Measurements from ENCODE around the gene CENPF. TPM values are rescaled to one million over a fixed set of nuclear protein-coding genes. Genes with fewer than 3 reads are reported as not detected.

Gene CENPF
- total RNA-seq, 1 donor from 2014 or later, result 1.5 TPM

DNA sequence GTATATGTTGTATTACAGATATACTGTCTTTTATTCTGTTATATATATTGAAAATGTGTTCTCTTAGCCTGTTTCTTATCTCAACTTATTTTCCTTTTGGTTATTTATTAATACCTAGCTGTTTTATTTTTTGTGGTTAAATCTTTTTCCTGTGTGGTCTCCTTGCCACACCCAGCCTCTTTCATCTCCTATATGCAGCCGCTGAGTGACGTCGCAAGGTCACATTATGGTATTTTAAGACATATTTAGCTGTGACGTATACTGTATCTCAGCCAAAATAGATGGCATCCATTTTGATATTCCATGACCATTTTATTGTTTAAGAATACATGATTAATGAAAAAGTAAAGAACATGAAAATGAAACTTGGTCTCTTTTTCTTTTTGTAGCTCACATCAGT lies 29.1 kb downstream of the CENPF start:
- no peaks in the 10 kb centered on the region for H3K9me3 ChIP-seq
- intact Hi-C loops (cut with DNase I), result no loop called here
- no peak for ATAC-seq
- H3K4me3 ChIP-seq, result no peak overlapping the region
- no peaks in the 10 kb centered on the region for H3K36me3 ChIP-seq
- H3K27ac ChIP-seq, result no peak overlapping the region
- TF ChIP-seq, protein P1, sequence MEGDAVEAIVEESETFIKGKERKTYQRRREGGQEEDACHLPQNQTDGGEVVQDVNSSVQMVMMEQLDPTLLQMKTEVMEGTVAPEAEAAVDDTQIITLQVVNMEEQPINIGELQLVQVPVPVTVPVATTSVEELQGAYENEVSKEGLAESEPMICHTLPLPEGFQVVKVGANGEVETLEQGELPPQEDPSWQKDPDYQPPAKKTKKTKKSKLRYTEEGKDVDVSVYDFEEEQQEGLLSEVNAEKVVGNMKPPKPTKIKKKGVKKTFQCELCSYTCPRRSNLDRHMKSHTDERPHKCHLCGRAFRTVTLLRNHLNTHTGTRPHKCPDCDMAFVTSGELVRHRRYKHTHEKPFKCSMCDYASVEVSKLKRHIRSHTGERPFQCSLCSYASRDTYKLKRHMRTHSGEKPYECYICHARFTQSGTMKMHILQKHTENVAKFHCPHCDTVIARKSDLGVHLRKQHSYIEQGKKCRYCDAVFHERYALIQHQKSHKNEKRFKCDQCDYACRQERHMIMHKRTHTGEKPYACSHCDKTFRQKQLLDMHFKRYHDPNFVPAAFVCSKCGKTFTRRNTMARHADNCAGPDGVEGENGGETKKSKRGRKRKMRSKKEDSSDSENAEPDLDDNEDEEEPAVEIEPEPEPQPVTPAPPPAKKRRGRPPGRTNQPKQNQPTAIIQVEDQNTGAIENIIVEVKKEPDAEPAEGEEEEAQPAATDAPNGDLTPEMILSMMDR (IDR thresholded peaks at IDR 0.05), result no peak
- DNase-seq, result no peak
- H3K27me3 ChIP-seq, result no peaks in the 10 kb centered on the region
- H3K4me1 ChIP-seq, result no peaks in the 10 kb centered on the region

DNA sequence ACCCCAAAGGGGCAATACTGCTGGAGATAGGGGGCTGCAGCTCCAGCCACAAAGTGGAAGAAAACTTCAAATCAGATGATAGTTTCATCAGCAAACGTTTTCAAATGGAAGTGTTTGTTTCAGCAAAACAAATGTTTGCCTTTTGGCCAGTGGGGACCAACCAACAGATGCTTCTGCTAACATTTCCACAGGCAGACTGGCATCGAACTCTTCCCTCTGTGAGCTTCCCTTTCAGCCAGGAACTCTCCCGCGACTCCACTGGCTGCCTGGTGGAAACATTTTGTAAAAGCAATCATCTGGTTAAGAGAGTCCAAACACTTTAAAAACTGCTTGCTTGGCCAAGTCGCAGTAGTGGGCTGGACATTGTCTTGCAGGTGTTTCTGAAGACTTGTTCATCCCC lies 30.7 kb downstream of the CENPF start:
- Histone ChIP-seq H3K4me3 (no peak overlapping the region), H3K36me3 (no peaks in the 10 kb centered on the region), H3K9me3 (no peaks in the 10 kb centered on the region), H3K4me1 (no peaks in the 10 kb centered on the region), H3K27ac (no peak overlapping the region), H3K27me3 (no peaks in the 10 kb centered on the region)
- TF ChIP-seq, protein P1 (IDR thresholded peaks at IDR 0.05), result no peak
- DNase-seq, result no peak
- intact Hi-C loops (cut with DNase I), result no loop called here
- no peak for ATAC-seq

DNA sequence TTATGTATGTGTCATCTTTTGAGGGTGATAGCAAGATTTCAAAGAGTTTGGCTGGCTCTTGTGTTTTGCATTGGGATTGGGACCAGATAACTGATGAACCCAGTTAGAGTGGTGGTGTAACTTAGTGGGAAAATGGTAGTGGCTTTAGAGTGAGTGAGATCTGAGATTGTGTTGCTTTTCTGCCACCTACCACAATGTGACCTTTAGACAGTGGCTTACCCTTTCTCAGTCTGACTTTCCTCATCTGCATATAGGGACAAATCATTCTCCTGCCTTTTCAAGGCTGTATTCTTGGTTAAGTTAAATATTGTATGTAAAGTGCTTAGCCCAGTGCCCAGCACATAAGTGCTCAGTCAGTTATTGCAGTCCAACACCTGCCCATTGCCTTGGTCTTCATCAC lies 31.3 kb downstream of the CENPF start:
- ATAC-seq (no peak), DNase-seq (no peak)
- no peak overlapping the region for H3K27ac ChIP-seq
- H3K4me3 ChIP-seq, result no peak overlapping the region
- H3K9me3 ChIP-seq, result no peaks in the 10 kb centered on the region
- no peaks in the 10 kb centered on the region for H3K27me3 ChIP-seq
- no peaks in the 10 kb centered on the region for H3K36me3 ChIP-seq
- TF ChIP-seq, protein P1 (IDR thresholded peaks at IDR 0.05), result no peak
- no peaks in the 10 kb centered on the region for H3K4me1 ChIP-seq
- intact Hi-C loops (cut with DNase I), result no loop called here

DNA sequence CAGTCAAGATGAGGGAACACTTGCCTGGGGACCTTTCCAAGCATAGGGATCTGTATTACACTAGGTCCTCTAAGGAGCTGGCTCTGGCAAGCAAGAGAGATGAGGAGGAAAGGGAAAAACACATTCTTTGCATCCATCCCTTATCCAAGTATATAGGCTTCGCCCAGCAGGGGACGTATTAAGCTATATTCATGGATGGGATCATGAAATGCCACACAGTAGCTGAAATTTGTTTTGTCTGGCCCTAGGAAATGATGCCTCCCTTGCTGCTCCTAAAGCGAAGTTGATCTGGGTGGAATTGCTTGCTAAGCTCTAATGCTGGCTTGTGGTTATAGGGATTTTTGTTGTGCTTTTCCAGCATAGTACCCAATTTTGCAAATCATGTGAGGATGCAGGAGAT lies 32.1 kb downstream of the CENPF start:
- TF ChIP-seq, protein P1 (IDR thresholded peaks at IDR 0.05), result no peak
- DNase-seq (no peak), ATAC-seq (no peak)
- no peaks in the 10 kb centered on the region for H3K36me3 ChIP-seq
- no peaks in the 10 kb centered on the region for H3K27me3 ChIP-seq
- no peak overlapping the region for H3K4me3 ChIP-seq
- no peaks in the 10 kb centered on the region for H3K4me1 ChIP-seq
- no peak overlapping the region for H3K27ac ChIP-seq
- H3K9me3 ChIP-seq, result no peaks in the 10 kb centered on the region
- intact Hi-C loops (cut with DNase I), result no loop called here

DNA sequence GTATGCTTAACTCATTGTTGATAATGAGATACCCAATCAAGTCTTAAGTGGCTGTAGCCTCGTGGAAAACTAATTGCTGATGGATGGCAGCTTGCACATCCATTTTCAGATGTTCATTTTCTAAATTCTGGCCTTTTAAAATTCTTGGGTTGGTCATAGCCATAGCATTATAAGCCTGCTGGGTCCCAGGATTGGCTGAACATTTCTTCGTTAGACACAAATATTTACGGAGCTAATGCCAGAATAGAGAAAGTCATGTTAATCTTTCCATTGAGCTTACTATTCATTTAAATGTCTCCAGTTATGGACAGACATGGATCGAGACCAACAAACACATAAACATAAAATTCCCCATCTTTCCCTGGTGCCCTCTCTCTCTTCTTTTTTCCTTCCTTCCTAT lies 32.5 kb downstream of the CENPF start:
- no peaks in the 10 kb centered on the region for H3K27me3 ChIP-seq
- no peaks in the 10 kb centered on the region for H3K36me3 ChIP-seq
- no peak overlapping the region for H3K27ac ChIP-seq
- H3K4me3 ChIP-seq, result no peak overlapping the region
- intact Hi-C loops (cut with DNase I), result no loop called here
- ATAC-seq (no peak), DNase-seq (no peak)
- TF ChIP-seq, protein P1 (IDR thresholded peaks at IDR 0.05), result no peak
- no peaks in the 10 kb centered on the region for H3K4me1 ChIP-seq
- H3K9me3 ChIP-seq, result no peaks in the 10 kb centered on the region

DNA sequence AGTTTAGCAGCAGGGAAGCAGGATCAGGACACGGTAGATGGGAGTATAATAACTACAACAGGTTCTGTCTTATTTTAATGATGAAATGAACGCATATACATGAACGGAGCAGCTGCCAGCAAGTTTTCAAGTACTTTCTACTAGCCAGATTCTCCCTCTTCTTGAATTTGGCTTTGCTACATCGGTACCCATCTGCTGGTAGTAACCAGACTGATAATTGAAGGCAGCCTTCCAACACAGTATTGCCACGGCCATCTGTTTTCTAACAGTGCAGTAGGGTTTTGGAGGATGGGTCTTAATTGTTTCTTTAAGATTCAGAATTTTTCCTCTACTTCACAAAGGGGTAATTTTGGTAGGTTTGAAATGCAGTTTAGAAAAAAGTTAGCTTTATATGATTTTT lies 33.4 kb downstream of the CENPF start:
- Histone ChIP-seq H3K36me3 (no peaks in the 10 kb centered on the region), H3K27ac (no peak overlapping the region), H3K4me3 (no peak overlapping the region), H3K4me1 (no peaks in the 10 kb centered on the region), H3K27me3 (no peaks in the 10 kb centered on the region), H3K9me3 (no peaks in the 10 kb centered on the region)
- ATAC-seq, result no peak
- TF ChIP-seq, protein P1 (IDR thresholded peaks at IDR 0.05), result no peak
- intact Hi-C loops (cut with DNase I), result no loop called here
- DNase-seq, result no peak
